ENCODE measurements around the gene ATP2B2. TPM values are rescaled to one million over a fixed set of nuclear protein-coding genes. Genes with fewer than 3 reads are reported as not detected.

ATP2B2 gene
- total and polyA plus RNA-seq, 2 experiments from 2014 or later = 0.42 to 0.63 TPM

DNA sequence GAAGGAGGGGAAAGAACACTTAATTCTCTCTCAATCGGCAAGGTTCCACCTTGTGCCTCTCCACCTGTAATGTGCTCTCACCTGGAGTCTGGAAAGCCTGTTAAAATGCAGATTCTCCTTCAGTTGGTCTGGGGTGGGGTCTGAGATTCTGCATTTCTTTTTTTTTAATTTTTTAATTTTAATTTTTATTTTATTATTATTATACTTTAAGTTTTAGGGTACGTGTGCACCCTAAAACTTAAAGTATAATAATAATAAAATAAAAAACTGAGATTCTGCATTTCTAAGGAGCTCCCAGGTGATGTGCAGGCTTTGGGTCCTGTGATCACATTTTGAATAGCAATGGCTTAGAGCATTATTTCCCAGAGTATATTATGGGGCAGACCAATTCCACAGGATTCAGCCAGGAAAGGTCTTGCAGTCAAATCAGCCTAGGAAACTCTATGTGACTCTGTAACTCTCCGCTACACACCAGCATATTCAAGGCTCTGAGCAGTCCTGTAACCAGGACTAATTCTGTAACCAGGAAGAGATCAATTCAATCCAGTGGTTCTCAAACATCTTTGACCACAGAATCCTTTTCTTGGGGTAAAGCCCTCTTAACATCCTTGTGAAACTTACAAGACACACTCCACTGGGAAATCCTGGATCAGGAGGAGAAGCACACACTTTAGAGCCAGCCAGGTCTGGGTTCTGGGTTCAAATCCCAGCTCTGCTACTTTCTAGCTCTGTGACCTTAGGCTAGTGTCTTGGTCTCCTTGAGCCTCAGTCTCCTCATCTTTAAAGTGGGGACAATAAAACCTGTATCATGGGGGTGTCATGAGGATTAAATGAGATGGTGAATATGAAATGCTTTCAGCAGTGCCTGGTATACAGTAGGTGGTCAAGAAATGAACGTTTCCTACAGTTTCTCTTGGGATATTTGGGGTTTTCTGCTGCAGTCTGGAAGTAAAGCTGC, 122.2 kb downstream of the ATP2B2 start:
- Histone ChIP-seq H3K4me1 (ENCODE audit: insufficient read depth) (no peaks in the 10 kb centered on the region), H3K4me2 (no peak overlapping the region), H3K79me2 (replicated peaks; ENCODE audit: insufficient read depth) (no peaks in the 10 kb centered on the region), H3K27me3 (ENCODE audit: insufficient read depth) (no peaks in the 10 kb centered on the region), H3F3A (replicated peaks; ENCODE audit: low read depth) (no peaks in the 10 kb centered on the region), H3K27ac (ENCODE audit: low read depth) (no peak overlapping the region), H3K9me2 (ENCODE audit: insufficient read depth) (peaks cover 4% of the 10 kb centered on the region; the same call in 1 of the 2 replicates), H4K20me1 (replicated peaks; ENCODE audit: insufficient read depth) (no peaks in the 10 kb centered on the region), H3K4me3 (no peak overlapping the region), H3K36me3 (ENCODE audit: insufficient read depth) (no peaks in the 10 kb centered on the region; the same call in 1 of the 2 replicates), H2AFZ (no peak overlapping the region)
- H3K27me3 Mint-ChIP-seq (ENCODE audit: insufficient read depth, low read depth, poor library complexity) = peaks cover 4% of the 10 kb centered on the region
- TF ChIP-seq, protein P1, sequence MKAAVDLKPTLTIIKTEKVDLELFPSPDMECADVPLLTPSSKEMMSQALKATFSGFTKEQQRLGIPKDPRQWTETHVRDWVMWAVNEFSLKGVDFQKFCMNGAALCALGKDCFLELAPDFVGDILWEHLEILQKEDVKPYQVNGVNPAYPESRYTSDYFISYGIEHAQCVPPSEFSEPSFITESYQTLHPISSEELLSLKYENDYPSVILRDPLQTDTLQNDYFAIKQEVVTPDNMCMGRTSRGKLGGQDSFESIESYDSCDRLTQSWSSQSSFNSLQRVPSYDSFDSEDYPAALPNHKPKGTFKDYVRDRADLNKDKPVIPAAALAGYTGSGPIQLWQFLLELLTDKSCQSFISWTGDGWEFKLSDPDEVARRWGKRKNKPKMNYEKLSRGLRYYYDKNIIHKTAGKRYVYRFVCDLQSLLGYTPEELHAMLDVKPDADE (IDR thresholded peaks at IDR 0.05) = no peak
- TF ChIP-seq CREB1 (CRISPR knock-in tag; IDR thresholded peaks at IDR 0.05; ENCODE audit: low read depth) = no peak
- no peak for TF ChIP-seq STAT1 (IDR thresholded peaks at IDR 0.05; ENCODE audit: unreplicated experiment)
- no peak for TF ChIP-seq JUNB (IDR thresholded peaks at IDR 0.05; ENCODE audit: unreplicated experiment)
- TF ChIP-seq EZH2phosphoT487 (IDR thresholded peaks at IDR 0.05; ENCODE audit: unreplicated experiment) = no peak
- TF ChIP-seq NANOG (IDR thresholded peaks at IDR 0.05; ENCODE audit: borderline replicate concordance) = no peak
- no peak for TF ChIP-seq REST (IDR thresholded peaks at IDR 0.05; ENCODE audit: unreplicated experiment)
- no peak for TF ChIP-seq EZH2 (IDR thresholded peaks at IDR 0.05; ENCODE audit: low read depth, unreplicated experiment)
- TF ChIP-seq CTCF (conservative IDR thresholded peaks at IDR 0.05; ENCODE audit: low read depth in 2 of 2) = no peak
- TF ChIP-seq ZNF114 (CRISPR knock-in tag; IDR thresholded peaks at IDR 0.05) = no peak
- TF ChIP-seq, protein P2, sequence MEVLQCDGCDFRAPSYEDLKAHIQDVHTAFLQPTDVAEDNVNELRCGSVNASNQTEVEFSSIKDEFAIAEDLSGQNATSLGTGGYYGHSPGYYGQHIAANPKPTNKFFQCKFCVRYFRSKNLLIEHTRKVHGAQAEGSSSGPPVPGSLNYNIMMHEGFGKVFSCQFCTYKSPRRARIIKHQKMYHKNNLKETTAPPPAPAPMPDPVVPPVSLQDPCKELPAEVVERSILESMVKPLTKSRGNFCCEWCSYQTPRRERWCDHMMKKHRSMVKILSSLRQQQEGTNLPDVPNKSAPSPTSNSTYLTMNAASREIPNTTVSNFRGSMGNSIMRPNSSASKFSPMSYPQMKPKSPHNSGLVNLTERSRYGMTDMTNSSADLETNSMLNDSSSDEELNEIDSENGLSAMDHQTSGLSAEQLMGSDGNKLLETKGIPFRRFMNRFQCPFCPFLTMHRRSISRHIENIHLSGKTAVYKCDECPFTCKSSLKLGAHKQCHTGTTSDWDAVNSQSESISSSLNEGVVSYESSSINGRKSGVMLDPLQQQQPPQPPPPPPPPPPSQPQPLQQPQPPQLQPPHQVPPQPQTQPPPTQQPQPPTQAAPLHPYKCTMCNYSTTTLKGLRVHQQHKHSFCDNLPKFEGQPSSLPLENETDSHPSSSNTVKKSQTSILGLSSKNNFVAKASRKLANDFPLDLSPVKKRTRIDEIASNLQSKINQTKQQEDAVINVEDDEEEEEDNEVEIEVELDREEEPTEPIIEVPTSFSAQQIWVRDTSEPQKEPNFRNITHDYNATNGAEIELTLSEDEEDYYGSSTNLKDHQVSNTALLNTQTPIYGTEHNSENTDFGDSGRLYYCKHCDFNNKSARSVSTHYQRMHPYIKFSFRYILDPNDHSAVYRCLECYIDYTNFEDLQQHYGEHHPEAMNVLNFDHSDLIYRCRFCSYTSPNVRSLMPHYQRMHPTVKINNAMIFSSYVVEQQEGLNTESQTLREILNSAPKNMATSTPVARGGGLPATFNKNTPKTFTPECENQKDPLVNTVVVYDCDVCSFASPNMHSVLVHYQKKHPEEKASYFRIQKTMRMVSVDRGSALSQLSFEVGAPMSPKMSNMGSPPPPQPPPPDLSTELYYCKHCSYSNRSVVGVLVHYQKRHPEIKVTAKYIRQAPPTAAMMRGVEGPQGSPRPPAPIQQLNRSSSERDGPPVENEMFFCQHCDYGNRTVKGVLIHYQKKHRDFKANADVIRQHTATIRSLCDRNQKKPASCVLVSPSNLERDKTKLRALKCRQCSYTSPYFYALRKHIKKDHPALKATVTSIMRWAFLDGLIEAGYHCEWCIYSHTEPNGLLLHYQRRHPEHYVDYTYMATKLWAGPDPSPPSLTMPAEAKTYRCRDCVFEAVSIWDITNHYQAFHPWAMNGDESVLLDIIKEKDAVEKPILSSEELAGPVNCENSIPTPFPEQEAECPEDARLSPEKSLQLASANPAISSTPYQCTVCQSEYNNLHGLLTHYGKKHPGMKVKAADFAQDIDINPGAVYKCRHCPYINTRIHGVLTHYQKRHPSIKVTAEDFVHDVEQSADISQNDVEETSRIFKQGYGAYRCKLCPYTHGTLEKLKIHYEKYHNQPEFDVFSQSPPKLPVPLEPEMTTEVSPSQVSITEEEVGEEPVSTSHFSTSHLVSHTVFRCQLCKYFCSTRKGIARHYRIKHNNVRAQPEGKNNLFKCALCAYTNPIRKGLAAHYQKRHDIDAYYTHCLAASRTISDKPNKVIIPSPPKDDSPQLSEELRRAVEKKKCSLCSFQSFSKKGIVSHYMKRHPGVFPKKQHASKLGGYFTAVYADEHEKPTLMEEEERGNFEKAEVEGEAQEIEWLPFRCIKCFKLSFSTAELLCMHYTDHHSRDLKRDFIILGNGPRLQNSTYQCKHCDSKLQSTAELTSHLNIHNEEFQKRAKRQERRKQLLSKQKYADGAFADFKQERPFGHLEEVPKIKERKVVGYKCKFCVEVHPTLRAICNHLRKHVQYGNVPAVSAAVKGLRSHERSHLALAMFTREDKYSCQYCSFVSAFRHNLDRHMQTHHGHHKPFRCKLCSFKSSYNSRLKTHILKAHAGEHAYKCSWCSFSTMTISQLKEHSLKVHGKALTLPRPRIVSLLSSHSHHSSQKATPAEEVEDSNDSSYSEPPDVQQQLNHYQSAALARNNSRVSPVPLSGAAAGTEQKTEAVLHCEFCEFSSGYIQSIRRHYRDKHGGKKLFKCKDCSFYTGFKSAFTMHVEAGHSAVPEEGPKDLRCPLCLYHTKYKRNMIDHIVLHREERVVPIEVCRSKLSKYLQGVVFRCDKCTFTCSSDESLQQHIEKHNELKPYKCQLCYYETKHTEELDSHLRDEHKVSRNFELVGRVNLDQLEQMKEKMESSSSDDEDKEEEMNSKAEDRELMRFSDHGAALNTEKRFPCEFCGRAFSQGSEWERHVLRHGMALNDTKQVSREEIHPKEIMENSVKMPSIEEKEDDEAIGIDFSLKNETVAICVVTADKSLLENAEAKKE (CRISPR knock-in tag; IDR thresholded peaks at IDR 0.05) = no peak
- TF ChIP-seq ZNF331 (CRISPR knock-in tag; IDR thresholded peaks at IDR 0.05; ENCODE audit: low read depth) = no peak
- TF ChIP-seq POLR2AphosphoS5 (IDR thresholded peaks at IDR 0.05; ENCODE audit: low read depth) = no peak
- H3K9me3 Mint-ChIP-seq = peaks cover 17% of the 10 kb centered on the region
- no peak overlapping the region for H3K4me3 Mint-ChIP-seq
- peaks cover 8% of the 10 kb centered on the region for H3K4me1 Mint-ChIP-seq
- H3K36me3 Mint-ChIP-seq (ENCODE audit: low read depth) = 0 out of 3 replicates have a peak, but pooled peaks cover 3% of the 10 kb centered on the region
- no peak overlapping the region for H3K27ac Mint-ChIP-seq
- DNase-seq (ENCODE audit: low spot score) (no peak), ATAC-seq (no peak)

All from GM23338 (cell line).